SKM-1 treated with dmso at 0.1 percent for 144 hours (cell line): Measurements from ENCODE around the gene TMEM132D.

ENCODE experiments used
- DNase-seq: peaks from one replicate; lab custom pipeline; 2025; ENCODE audit not compliant: unreplicated experiment; lab: John Stamatoyannopoulos, UW

Gene TMEM132D

GRCh38 chr12:129136694-129137325, 767.0 kb downstream of the TMEM132D start:
- no peak for DNase-seq

DNA sequence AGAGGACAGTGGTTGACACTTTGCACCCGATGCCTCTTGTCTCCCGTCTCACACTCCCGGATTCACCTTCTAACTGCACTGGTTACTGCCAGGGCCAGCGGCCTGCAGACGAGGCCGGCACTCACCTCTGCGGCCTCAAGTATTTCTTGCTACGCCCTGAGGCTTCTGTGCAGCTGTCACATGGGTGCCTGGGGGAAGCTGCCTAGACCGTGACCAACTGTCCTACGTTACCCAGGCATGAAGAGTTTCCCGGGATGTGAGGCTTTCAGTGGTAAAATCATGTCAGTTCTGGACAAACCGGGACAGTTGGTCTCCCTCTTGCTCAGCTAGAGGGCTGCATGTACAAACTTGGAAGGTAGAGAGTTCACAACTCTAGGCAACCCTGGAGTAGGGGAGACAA, 776.1 kb downstream of the TMEM132D start:
- DNase-seq, result no peak

DNA sequence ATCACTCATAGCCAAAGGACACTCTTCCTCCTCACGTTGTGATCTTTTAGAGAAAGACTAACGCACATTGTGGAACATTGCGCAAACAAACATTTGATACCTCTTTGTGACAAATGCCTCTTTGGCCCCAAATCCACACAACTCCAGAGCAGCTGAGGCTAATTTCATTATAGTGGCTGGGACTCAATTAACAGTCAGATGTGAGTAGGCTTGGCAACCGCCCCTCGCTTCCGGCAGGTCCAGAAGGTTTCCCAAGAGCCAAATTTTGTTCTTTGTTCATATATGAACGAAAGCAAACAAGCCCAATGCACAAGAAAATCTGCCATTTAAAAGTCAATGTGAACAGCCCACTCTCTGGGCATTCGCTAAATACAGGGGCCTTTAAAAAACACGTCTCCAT, 776.6 kb downstream of the TMEM132D start:
- no peak for DNase-seq

- DNase-seq, result no peak
Measured at GRCh38 chr12:129119537-129119936, 784.3 kb downstream of the TMEM132D start.

DNA sequence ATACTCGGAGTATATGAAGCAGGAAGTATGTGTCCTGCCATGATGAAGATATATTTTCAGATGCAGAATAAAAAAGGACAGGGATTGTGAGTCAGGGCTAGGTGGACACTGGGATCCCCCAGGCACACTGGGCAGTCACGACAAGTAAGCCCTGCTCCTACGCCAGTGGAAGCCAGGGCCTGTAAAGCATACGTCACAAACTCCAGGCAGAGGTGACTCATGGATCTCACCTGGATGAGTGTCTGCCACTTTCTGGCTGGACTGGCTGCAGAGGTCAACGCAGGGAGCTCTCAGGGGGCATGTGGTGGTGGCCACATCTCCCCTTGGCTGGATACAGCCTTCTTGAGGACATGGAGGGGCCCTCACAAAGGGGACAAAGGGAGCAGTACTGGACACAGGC, 788.3 kb downstream of the TMEM132D start:
- no peak for DNase-seq

GRCh38 chr12:129110575-129110974, 793.2 kb downstream of the TMEM132D start:
- no peak for DNase-seq

- DNase-seq, result no peak
Measured at GRCh38 chr12:129109174-129110001, 794.4 kb downstream of the TMEM132D start.

DNA sequence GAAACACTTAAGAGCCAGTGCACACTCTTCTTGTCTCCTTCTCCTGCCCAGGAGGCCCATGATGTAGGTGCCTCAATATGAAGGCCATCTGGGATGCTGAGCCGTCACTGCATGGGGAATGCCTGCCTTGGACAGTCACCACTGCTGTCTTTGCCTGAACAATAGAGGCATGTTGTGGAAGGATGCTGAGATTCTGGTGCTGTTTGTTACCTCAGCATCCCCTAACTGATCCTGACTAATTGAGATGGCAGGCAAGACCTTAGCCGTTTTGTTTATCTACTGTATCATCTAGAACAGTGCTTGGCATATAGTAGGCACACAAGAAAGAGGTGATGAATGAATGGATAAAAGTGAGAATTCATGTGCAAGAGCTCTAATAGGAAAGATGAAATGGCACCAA, 797.1 kb downstream of the TMEM132D start:
- DNase-seq, result no peak

- DNase-seq, result no peak
Measured at GRCh38 chr12:129103231-129103630, 800.6 kb downstream of the TMEM132D start.

GRCh38 chr12:129102233-129102632, 801.6 kb downstream of the TMEM132D start:
- DNase-seq, result no peak

- DNase-seq, result no peak
Measured at GRCh38 chr12:129101816-129102215, 802.0 kb downstream of the TMEM132D start.

DNA sequence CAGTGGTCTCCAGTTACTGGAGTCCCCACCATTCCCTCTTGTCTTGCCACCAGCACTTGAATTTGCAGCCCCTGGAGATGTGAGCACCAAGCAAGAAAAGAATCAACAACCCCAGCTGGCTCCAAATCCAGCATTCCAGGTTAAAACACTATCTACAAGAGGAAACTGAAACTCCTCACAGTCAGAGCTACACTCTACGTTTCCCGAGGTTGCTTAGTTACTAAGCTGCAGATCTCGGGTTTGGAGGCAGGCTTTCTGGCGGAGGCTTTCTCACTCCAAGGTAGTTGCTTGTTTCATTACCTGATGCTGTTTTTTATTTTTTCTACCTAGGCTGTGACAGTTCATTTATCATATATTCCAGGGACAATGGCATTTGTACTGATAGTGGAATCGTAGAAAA, 802.4 kb downstream of the TMEM132D start:
- DNase-seq, result no peak

GRCh38 chr12:129097451-129097850, 806.4 kb downstream of the TMEM132D start:
- no peak for DNase-seq

DNA sequence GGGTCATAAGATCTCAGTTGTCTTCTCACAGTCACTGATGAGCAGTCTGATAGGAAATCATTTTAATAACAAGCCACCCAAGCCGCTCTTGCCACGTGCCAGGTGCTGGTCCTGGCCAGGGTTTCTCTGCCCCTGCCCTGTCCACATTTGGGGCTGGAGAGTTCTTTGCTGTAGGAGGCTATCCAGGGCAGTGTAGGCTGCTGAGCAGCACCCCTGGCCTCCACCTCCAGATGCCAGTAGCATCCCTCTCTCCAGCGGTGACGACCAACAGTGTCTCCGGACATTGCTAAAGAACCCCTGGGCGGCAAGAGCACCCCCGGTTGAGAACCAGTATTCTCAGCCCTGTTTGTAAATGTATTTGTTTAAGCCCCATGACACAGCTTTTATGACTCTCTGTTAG, 806.9 kb downstream of the TMEM132D start:
- DNase-seq, result no peak

DNA sequence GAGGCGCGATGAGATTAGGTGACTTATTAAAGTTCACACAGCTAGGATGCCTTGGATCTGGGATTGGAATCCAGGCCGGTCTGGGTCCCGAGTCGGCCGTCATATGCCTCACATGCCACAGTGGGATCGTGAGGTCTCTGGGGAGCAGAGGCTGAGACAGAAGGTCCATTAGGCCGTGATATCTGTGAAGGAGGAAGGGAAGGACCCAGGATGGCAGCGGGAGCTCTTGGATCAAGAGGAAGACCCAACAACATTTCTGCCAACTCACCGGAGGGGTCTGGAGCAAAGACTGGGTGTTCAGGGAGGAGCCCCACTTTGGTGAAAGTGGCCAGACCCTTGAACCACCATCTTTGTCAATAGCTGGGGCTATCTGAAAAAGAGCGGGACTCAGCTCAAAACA, 807.6 kb downstream of the TMEM132D start:
- DNase-seq, result no peak

DNA sequence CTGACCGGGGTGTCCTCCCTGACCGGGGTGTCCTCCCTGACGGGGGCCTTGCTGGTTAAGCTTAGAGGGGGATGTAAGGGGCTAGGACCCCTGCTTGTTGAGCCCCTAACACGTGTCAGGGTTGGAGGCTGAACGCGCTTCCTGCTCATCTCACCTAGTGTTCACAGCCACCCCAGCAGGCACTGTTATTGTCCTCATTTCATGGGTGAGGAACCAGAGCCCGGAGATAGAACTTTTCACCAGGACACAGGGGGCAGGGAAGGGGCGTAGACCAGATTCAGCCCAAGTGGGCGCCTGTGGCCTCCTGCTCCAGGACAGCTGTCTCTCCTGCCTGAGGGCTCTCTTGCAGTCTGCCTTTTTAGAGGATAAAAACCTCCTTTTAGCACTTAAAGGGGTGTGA, 814.2 kb downstream of the TMEM132D start:
- no peak for DNase-seq

GRCh38 chr12:129084875-129085826, 818.7 kb downstream of the TMEM132D start:
- DNase-seq, result no peak

GRCh38 chr12:129083121-129083840, 820.5 kb downstream of the TMEM132D start:
- no peak for DNase-seq

DNA sequence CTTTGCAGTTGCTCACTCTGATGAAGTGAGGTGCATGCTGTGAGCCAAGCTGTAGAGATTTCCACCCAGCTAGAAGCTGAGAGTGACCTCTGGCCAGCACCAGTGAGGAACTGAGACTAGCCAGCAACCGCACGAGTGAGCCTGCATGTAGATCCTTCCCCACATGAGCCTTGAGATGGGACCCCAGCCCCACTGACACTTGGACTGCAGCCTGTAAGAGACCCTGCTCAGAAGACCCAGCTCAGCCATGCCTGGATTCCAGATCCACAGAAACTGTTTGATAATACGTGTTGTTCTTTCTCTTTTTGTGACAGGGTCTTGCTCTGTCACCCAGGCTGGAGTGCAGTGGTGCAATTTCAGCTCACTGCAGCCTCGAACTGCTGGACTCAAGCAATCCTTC, 821.4 kb downstream of the TMEM132D start:
- DNase-seq, result no peak

- no peak for DNase-seq
Measured at GRCh38 chr12:129081755-129082250, 822.0 kb downstream of the TMEM132D start.

DNA sequence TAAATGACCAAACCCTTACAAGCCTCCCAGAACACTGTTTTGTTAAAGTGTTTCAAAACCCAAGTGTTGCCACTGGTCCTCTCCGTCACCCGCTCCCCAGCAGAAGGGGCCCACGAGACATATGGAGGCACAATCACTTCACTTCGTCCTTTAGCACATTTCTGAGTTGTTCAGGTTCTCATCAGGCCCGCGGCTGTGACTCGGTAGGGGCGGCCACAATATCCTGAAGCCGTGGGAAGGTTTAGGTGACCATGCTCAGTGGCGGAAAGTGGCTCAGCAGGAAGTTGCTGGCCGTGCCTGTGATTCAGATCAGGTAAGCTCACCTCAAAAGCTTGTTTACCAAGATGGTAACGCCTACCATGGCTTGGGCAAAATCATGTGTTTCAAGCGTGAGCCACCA, 823.0 kb downstream of the TMEM132D start:
- DNase-seq, result no peak
